Gastroesophageal sphincter (tissue), 4 donors: ENCODE results near the gene WFIKKN1. TPM values are rescaled to one million over a fixed set of nuclear protein-coding genes. Genes with fewer than 3 reads are reported as not detected.

Experiments used
- ATAC-seq: fragments of 150-250 bp; one replicate; pipeline ENCODE4 v1.9.1; 2016; ENCODE audit warnings: mild to moderate bottlenecking, moderate library complexity
- H3K27ac ChIP-seq, 4 donors: fragments of 200-600 bp; sonication (generic) in 3 of 4; 1 replicate in 3 of 4; 2 replicates in 1 of 4; pipeline ENCODE4 v1.5.1; 2016 to 2019
- H3K27me3 ChIP-seq: fragments of 200-600 bp; sonication (generic); one replicate; pipeline ENCODE4 v1.5.1; 2019
- H3K36me3 ChIP-seq, 2 donors: fragments of 200-600 bp; sonication (generic); one replicate each; pipeline ENCODE4 v1.5.1; 2019; ENCODE audit warnings: control low read depth in 1 of 2
- H3K4me1 ChIP-seq, 3 donors: fragments of 200-600 bp; sonication (generic); 1 replicate in 2 of 3; 2 replicates in 1 of 3; pipeline ENCODE4 v1.5.1; 2016 to 2019; ENCODE audit warnings: control low read depth in 2 of 3
- H3K4me3 ChIP-seq, 2 donors: fragments of 200-600 bp; sonication (generic); one replicate each; pipeline ENCODE4 v1.5.1; 2019; ENCODE audit warnings: mild to moderate bottlenecking in 1 of 2, moderate library complexity in 1 of 2
- H3K9me3 ChIP-seq, 3 donors: fragments of 200-600 bp; sonication (generic); one replicate each; pipeline ENCODE4 v1.5.1; 2017 to 2019; ENCODE audit warnings: control low read depth in 2 of 3
- CTCF ChIP-seq, 4 experiments: fragments of 200-600 bp in 2 of 4; fragments of 450-650 bp in 2 of 4; sonication (generic) in 1 of 4; IDR thresholded peaks; one replicate each; pipeline ENCODE4 v1.5.1; 2017 to 2019; ENCODE audit warnings: antibody characterized with exemption in 4 of 4, mild to moderate bottlenecking in 2 of 4, moderate library complexity in 2 of 4
- EP300 ChIP-seq: sonication (generic); formaldehyde crosslinking; IDR thresholded peaks from one replicate; pipeline ENCODE4 v1.6.1; 2017; ENCODE audit warnings: antibody characterized with exemption, mild to moderate bottlenecking
- POLR2A ChIP-seq, 2 donors: fragments of 450-650 bp; IDR thresholded peaks; one replicate each; pipeline ENCODE4 v1.6.1; 2017; ENCODE audit warnings: antibody characterized with exemption in 2 of 2, mild to moderate bottlenecking in 2 of 2, moderate library complexity in 1 of 2
- POLR2AphosphoS5 ChIP-seq: sonication (generic); formaldehyde crosslinking; IDR thresholded peaks from one replicate; pipeline ENCODE4 v1.6.1; 2017; ENCODE audit warnings: antibody characterized with exemption
- WGBS, 2 donors: methylation state at CpG; one replicate each; pipeline ENCODE4 v1.1.5; 2018; ENCODE audit warnings: low coverage in 1 of 2; 5-methylcytosine and 5-hydroxymethylcytosine counted together
- total RNA-seq, 4 donors: library from RNA; depleted of rRNA; stranded (reverse); fragments of >200 nt; gene quantifications; one replicate each; pipeline ENCODE4 v1.1.0, GENCODE V29; 2016

Gene WFIKKN1
- total RNA-seq, 4 donors from 2014 or later = 0.17 to 0.93 (median 0.35) TPM; not detected in 1

- H3K9me3 ChIP-seq = no peaks in the 10 kb centered on the region
- TF ChIP-seq POLR2A (IDR thresholded peaks at IDR 0.05) (no peak), EP300 (no peak), POLR2AphosphoS5 (no peak), CTCF (IDR thresholded peaks at IDR 0.05) (no peak)
Measured at GRCh38 chr16:583815-584591, 46.8 kb upstream of the WFIKKN1 start.

GRCh38 chr16:585351-585750, 45.4 kb upstream of the WFIKKN1 start:
- no peak for ATAC-seq
- no peak for TF ChIP-seq CTCF (IDR thresholded peaks at IDR 0.05)
- no peak for TF ChIP-seq EP300
- TF ChIP-seq POLR2A (IDR thresholded peaks at IDR 0.05) = no peak
- no peak for TF ChIP-seq POLR2AphosphoS5
- no peak overlapping the region for H3K27ac ChIP-seq
- peaks cover 0 to 24% of the 10 kb centered on the region in 2 donors for H3K36me3 ChIP-seq
- H3K4me3 ChIP-seq = no peak overlapping the region
- peaks cover 11% of the 10 kb centered on the region for H3K27me3 ChIP-seq
- no peaks in the 10 kb centered on the region for H3K9me3 ChIP-seq
- 17% methylated on average over 1 of the region's 10 CpGs; no CpG with 5 or more reads in 1 of the 2 donors for WGBS, 2 donors
- peaks cover 0 to 29% (median 13%) of the 10 kb centered on the region in 3 donors for H3K4me1 ChIP-seq

More at GRCh38 chr16:583815-584591, 46.8 kb upstream of the WFIKKN1 start:
- peaks cover 11% of the 10 kb centered on the region for H3K27me3 ChIP-seq
- H3K4me3 ChIP-seq = no peak overlapping the region
- peaks cover 0 to 32% (median 13%) of the 10 kb centered on the region in 3 donors for H3K4me1 ChIP-seq
- ATAC-seq = no peak
- WGBS, 2 donors = 60% methylated on average over 4 of the region's 38 CpGs; no CpG with 5 or more reads in 1 of the 2 donors
- H3K36me3 ChIP-seq = peaks cover 0 to 25% of the 10 kb centered on the region in 2 donors
- no peak overlapping the region for H3K27ac ChIP-seq

GRCh38 chr16:586047-586644, 44.6 kb upstream of the WFIKKN1 start:
- WGBS, 2 donors = 9 to 57% methylated on average over 6 to 12 of the region's 16 CpGs
- Histone ChIP-seq H3K27ac (no peak overlapping the region), H3K27me3 (peaks cover 11% of the 10 kb centered on the region), H3K36me3 (peaks cover 0 to 17% of the 10 kb centered on the region in 2 donors), H3K4me1 (peaks cover 0 to 37% (median 18%) of the 10 kb centered on the region in 3 donors), H3K9me3 (no peaks in the 10 kb centered on the region), H3K4me3 (no peak overlapping the region)
- TF ChIP-seq POLR2AphosphoS5 (no peak), EP300 (no peak), CTCF (IDR thresholded peaks at IDR 0.05) (no peak), POLR2A (IDR thresholded peaks at IDR 0.05) (no peak)
- ATAC-seq = no peak

GRCh38 chr16:586645-587590, 43.9 kb upstream of the WFIKKN1 start:
- Histone ChIP-seq H3K27me3 (peaks cover 11% of the 10 kb centered on the region), H3K9me3 (no peaks in the 10 kb centered on the region), H3K4me3 (no peak overlapping the region), H3K4me1 (peaks cover 0 to 45% (median 18%) of the 10 kb centered on the region in 3 donors), H3K27ac (peak overlapping the region in 1 of 4 donors; percentile 21), H3K36me3 (peaks cover 0 to 13% of the 10 kb centered on the region in 2 donors)
- TF ChIP-seq POLR2AphosphoS5 = no peak
- no peak for TF ChIP-seq POLR2A (IDR thresholded peaks at IDR 0.05)
- no peak for TF ChIP-seq CTCF (IDR thresholded peaks at IDR 0.05)
- no peak for TF ChIP-seq EP300
- WGBS, 2 donors = 62% methylated on average over 3 of the region's 14 CpGs; no CpG with 5 or more reads in 1 of the 2 donors
- no peak for ATAC-seq
